GM18508 (cell line): ENCODE data around the gene SELL.
"Not testable (repeated sequence)": the region's sequence is repeated elsewhere in the genome, so short reads cannot be mapped to it uniquely, and the experiment has no call there.

Source experiments
- ATAC-seq: cut with Tn5 transposase; IDR thresholded peaks from one replicate; pipeline ENCODE4 v1.9.1; 2021; ENCODE audit warnings: moderate number of reproducible peaks; ENCODE audit not compliant: insufficient read depth, unreplicated experiment

The SELL gene

DNA sequence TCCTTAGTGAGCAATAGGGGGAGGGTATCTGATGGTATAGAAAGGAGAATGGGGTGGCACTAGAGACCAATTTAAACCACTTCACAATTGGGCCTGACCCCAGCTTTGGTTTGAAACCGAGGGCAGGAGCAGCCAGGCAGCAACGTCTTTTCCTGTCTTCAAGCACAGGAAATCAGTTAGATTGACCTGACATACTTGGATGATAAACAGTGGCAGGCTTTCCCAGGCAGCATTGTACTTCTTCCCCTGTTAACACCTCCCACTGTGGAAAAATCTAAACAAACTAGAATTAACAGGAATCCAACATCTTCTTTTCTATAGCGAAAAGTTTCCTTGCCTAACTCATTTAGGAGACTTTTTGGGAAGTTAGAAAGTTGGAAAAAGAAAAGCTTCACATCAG, 40.6 kb downstream of the SELL start:
- no peak for ATAC-seq

DNA sequence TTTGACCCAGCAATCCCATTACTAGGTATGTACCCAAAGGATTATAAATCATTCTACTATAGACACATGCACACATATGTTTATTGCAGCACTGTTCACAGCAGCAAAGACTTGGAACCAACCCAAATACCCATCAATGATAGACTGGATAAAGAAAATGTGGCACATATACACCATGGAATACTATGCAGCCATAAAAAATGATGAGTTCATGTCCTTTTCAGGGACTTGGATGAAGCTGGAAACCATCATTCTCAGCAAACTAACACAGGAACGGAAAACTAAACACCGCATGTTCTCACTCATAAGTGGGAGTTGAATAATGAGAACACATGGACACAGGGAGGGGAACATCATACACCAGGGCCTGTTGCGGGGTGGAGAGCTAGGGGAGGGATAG, 41.2 kb downstream of the SELL start:
- ATAC-seq = not testable (repeated sequence)

DNA sequence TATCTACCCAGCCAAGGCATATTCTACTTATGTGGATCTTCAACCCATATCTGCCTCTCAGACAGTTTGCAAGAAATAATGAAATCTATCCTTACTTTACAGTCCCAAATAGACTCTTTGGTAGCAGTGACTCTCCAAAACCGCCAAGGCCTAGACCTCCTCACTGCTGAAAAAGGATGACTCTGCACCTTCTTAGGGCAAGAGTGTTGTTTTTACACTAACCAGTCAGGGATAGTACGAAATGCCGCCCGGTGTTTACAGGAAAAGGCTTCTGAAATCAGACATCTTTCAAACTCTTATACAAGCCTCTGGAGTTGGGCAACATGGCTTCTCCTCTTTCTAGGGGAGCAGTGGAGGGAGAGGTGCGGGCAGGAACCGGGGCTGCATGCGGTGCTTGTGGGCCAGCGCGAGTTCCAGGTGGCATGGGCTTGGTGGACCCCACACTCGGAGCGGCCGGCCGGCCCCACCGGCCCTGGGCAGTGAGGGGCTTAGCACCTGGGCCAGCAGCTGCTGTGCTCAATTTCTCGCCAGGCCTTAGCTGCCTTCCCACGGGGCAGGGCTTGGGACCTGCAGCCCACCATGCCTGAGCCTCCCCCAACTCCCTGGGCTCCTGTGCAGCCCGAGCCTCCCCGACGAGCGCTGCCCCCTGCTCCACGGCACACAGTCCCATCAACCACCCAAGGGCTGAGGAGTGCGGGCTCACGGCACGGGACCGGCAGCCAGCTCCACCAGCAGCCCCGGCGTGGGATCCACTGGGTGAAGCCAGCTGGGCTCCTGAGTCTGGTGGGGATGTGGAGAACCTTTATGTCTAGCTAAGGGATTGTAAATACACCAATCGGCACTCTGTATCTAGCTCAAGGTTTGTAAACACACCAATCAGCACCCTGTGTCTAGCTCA, 43.5 kb downstream of the SELL start:
- not testable (repeated sequence) for ATAC-seq

DNA sequence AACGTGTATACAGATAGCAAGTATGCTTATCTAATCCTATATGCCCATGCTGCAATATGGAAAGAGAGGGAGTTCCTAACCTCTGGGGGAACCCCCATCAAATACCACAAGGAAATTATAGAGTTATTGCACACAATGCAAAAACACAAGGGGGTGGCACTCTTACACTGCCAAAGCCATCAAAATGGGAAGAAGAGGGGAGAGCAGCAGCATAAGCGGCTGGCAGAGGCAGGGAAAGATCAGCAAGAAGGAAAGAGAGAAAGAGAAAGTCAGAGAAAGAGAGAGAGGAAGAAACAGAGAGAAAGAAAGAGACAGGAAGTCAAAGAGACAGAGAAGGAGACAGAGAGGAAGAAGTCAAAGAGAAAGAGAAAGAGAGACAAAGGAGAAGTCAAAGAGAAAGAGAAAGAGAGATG, 44.2 kb downstream of the SELL start:
- not testable (repeated sequence) for ATAC-seq

DNA sequence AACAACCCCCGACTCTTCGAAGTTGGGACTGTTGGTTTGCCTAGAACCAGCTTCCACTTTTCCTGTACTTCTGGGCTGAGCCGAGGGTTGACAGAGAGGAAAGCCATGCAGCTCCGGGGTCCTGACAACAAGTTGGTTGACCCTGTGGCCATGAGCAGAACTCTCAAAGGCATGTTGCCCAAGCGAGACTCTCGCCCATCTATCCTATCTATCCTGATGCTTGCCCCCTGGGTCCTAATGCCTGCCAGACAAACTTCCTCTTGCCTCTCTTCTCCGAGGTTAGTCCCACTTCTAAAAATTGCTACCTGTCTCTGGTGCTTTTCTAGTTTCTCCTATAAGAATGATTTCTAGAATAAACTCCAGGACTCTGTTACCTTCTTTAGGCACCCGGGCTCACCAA, 48.7 kb downstream of the SELL start:
- not testable (repeated sequence) for ATAC-seq

DNA sequence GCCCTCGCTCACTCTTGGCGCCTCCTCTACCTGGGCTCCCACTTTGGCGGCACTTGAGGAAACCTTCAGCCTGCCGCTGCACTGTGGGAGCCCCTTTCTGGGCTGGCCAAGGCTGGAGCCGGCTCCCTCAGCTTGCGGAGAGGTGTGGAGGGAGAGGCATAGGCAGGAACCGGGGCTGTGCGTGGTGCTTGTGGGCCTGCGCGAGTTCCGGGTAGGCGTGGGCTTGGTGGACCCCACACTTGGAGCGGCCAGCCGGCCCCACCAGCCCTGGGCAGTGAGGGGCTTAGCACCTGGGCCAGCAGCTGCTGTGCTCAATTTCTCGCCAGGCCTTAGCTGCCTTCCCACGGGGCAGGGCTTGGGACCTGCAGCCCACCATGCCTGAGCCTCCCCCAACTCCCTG, 50.4 kb downstream of the SELL start:
- ATAC-seq = not testable (repeated sequence)

DNA sequence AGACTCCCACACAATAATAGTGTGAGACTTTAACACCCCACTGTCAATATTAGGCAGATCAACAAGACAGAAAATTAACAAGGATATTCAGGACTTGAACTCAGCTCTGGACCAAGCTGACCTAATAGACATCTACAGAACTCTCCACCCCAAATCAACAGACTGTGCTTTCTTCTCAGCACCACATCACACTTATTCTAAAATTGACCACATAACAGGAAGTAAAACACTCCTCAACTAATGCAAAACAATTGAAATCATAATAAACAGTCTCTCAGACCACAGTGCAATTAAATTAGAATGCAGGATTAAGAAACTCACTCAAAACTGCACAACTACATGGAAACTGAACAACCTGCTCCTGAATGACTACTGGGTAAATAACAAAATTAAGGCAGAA, 52.6 kb downstream of the SELL start:
- ATAC-seq = not testable (repeated sequence)

DNA sequence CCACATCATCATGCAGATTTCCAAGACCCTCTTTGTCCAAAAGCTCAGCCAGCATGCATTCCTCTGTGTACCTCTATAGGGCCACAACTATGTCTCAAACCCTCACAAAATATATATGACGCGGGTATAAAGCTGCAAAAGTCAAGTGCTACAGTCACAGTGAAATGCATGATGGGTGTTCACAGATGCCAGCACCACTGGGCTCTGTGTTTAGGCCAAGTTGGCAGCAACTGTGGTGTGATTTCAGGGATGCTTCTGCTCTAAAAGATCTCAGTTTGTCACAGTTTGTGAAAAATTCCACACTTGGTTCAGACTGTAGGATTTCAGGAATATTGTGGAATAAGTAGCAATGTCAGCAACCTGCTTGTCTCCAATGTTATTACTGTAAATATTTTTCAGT, 57.5 kb downstream of the SELL start:
- ATAC-seq = no peak

DNA sequence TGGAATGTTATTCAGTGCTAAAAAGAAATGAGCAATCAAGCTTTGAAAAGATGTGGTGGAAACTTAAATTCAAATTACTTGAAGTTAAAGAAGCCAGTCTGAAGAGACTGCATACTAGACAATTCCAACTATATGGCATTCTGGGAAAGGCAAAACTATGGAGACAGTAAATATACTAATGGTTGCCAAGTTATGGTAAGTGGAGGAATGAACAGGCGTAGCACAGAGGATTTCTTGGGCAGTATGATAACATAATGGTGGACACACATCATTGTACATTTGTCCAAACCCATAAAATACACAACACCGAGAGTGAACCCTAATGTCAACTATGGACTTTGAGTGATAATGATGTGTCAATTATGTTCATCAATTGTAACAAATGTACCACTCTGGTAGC, 60.4 kb downstream of the SELL start:
- no peak for ATAC-seq

DNA sequence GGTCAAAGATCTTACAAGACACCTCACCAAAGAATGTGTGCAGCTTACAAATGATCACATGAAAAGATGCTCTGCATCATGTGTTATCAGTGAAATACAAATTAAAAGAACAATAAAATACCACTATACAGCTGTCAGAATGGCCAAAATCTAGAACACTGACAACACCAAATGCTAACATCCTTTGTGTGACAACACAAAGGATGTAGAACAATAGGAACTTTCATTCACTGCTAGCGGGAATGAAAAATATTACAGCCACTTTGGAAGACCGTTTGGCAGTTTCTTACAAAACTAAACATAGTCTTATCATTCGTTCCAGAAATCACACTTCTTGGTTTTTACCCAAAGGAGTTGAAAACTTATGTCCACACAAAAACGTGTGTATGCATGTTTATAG, 60.9 kb downstream of the SELL start:
- no peak for ATAC-seq

DNA sequence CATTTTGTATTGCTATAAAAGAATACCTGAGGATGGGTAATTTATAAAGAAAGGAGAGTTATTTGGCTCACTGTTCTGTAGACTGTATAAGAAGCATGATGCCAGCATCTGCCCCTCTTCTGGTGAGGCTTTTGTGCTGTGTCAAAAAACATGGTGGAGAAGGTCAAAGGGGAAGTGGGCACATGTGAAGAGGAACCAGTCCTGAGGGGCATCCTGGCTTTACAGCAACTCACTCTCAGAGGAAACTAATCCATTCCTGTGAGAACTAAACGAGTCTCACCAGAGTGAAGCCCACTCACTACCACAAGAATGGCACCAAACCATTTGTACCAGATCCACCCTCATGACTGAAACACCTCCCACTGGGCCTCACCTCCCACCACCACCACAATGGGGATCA, 62.7 kb downstream of the SELL start:
- ATAC-seq = no peak

DNA sequence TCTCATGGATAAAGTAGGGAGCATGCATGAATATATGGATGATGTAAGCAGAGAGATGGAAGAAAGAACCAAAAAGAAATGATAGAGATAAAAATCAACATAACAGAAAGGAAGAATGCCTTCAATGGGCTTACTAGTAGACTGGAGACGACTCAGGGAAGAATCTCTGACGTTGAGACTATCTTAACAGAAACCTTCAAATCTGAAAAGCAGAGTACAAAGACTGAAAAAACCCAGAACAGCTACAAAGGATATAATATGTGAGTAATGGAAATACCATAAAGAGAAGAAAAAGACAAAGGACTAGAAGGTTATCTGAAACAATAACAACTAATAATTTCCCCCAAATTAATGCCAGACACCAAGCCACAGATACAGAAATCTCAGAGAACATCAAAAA, 63.2 kb downstream of the SELL start:
- no peak for ATAC-seq

DNA sequence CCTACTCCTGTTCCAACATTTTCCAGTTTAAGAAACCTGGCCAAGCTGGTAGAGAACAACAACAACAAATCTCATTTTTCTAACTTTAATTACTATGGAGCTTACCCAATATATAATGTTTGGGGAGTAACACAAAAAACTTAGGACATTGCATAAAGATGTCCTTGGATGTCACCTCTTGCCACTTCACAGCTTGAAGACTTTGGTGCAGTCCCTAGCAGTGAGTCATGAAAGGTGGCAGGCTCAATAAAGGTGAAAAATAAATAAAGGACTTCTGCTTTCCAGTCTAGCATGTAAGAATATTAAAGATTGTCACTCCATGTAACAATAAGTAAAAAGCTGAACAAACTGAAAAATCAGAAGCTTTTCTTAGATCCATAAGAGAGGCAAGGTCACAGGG, 63.9 kb downstream of the SELL start:
- no peak for ATAC-seq

DNA sequence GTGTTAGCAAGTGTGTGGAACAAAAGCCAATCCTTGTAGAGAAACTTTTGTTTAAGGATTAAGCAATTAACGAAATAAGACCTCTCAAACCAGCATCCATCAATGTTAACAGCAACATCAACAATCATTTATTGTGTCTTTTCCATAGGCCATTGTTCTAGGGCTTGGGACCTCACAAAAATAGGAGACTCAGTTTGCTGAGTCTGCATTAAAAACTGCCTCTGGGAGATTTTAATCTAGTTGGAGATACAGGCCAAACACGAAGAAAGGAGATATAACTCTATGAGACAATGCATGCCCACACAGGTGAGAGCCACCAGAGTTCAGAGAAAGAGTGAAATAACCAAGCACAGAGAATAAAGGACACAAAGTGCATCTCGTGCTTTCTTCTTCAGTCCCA, 67.1 kb downstream of the SELL start:
- ATAC-seq = no peak
